HG02973 (cell line): ENCODE measurements around the gene TMEM240.
"Not testable (repeated sequence)": the region's sequence is repeated elsewhere in the genome, so short reads cannot be mapped to it uniquely, and the experiment has no call there.

ENCODE experiments used
- ATAC-seq: cut with Tn5 transposase; IDR thresholded peaks from one replicate; pipeline ENCODE4 v1.9.1; 2021; ENCODE audit warnings: moderate library complexity; ENCODE audit not compliant: unreplicated experiment

Gene TMEM240

DNA sequence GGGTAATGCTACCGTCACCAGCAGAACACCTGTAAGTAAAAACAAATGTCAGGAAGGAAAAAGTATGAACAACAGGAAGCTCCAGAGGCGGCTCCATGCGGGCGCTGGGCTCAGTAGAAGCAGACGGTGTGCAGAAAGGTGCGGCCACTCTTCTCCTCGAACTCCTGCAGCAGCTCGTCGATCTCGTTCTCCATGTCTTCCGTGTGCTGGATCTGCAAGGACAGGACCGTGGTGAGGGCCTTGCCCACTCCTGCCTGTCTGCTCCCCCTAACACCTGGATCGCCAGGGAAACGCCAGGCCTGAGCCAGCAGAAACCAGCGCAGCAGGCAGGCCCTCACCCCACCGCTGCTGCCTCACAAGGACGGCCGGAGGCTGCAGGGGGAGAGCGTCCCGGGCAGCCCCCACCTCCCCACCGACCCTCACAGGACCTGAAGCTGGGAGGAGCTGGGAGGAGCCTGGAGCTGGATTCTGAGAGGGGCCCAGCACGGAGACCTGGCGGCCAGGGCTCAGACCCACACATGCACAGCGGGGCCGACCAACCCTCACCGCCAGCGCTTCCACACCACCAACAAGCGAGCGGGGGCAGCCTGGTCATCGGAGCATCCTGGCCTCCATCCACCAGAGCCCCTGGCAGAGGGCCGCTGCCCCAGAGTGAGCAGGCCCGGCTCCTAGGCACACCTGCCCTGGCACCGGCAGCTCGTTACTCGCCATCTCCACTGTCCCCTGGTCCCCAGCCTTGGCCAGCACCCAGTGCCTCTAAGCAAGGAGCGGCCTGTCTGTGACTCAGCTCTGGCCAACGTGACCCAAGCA is 1.7 kb upstream of the TMEM240 start:
- no peak for ATAC-seq

DNA sequence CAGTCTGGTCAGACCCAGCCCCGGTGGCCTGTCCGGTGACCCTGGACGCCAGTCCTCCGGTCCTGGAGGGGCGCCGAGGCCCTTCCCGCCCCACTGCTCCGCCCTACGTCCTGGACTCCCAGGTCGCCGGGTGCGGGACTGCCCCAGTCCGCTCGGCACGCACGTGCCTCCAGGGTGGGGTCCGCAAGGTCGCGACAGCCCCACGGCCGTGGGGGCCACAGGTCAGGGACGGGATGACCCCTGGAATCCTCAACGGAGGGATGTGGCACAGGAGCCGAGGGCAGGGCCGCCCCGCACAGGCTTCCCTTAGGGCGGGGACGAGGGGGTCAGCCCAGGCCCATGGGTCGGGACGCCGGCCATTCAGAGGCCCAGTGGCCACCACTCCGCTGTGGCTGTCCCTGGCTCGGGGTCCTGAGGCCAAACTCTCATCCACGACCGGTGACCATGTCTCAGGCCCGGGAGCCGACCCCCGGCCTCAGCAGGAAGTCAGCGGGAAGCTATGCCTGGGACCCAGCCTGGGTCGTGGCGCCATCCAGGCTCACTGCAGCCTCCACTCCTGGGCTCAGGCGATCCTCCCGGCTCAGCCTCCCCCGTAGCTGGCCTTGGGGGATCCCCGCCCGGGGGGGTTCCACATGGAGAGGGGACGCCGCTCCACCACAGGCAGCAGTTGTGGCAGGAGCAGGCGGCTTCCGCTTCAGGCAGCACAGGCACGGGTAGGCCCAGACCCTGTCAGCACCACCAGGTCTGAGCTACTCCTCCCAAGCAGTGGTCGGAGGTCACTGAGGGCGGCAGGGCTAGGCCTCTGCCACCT is 599 bp upstream of the TMEM240 start:
- ATAC-seq: no peak

DNA sequence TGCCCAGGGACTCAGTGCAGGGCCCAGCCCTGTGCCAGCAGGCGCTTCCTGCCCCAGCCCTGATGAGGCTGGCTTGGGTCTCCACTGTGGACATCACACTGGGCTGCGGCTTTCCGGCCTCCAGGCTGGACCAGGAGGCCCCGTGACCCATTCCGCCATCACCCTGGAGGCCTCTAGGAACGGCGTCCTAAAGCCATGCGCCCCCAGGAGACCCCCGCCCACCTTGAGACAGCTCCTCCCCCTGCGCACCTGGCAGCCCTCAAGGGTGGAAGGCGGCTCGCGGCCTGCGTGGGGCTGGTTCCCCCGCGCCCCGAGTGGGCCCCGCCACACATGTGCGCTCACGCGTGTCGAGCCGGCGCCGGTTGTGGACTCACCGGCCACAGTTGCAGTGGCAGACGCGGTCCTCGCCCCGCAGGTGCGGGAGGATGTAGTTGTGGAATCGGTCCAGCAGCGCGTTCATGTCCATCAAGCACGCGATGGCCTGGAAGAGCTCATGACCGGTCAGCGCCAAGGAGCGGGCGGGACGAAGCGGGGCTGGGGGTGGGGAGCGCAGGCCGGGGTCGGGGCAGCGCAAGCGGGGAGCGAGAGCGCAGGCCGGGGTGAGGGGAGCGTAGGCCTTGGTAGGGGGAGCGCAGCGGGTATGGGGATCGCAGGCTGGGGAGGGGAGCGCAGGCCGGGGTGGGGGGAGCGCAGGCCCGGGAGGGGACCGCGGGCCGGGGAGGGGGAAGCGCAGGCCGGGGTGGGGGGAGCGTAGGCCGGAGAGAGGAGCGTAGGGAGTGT is 924 bp downstream of the TMEM240 start:
- no peak for ATAC-seq

DNA sequence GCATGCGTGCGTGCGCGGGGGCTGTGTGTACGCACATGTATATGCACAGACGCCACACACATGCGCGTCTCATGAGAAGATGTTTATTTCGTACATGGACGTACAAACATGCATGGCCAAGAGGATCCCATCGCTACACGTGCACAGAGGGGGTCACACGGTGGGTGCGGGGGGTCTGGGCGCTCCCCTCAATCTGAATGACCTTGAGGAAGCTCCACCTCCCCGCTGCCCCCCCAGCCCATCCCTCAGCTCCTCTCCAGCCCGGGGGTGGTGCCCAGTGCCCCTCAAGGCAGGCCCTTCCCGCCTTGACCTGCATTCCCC is 1.5 kb downstream of the TMEM240 start:
- ATAC-seq: no peak

DNA sequence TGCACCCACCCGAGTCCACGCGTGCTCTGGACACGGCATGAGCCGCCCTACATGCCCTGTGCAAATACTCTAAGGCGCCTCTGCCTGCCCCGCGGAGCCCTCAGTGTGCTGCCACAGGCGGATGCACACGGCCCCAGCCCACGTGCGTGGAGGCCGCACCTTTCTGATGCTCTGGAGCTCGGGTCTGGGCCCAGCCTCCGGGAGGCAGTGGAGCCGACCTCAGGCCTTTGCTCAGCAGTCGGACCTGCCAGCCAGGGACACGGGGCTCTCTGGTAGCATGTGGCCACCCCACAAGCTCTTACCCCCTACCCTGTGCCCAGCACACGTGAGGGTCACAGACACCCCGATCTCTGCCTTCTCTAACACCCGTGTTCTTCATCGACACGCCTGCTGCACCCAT is 2.1 kb downstream of the TMEM240 start:
- ATAC-seq: no peak

DNA sequence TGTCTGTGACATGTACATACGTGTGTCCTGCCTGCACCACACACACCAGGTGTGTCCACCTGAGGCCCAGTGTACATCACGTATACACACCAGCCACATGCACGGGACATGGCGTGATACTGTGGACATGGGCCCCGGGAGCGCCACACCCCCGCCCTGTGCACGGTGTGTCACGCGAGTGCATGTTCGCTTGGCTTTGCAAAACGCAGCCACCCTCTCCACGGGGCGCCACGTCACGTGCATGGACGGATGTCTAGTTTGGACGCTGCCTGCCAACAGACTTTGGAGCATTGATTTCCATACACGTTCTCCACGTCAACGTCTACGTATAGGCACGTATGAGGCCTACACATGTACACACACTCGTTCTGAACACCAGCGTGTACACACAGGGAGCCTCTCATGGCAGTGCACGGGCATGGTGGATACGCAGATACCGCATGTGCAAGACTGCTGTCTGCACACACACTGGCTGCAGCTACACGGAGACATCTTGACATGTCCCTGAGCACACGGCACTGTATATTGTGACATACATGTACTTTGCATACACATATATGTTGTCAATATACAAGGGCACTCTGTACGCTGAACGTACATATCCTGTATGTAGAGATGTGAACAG is 2.7 kb downstream of the TMEM240 start:
- ATAC-seq: no peak

DNA sequence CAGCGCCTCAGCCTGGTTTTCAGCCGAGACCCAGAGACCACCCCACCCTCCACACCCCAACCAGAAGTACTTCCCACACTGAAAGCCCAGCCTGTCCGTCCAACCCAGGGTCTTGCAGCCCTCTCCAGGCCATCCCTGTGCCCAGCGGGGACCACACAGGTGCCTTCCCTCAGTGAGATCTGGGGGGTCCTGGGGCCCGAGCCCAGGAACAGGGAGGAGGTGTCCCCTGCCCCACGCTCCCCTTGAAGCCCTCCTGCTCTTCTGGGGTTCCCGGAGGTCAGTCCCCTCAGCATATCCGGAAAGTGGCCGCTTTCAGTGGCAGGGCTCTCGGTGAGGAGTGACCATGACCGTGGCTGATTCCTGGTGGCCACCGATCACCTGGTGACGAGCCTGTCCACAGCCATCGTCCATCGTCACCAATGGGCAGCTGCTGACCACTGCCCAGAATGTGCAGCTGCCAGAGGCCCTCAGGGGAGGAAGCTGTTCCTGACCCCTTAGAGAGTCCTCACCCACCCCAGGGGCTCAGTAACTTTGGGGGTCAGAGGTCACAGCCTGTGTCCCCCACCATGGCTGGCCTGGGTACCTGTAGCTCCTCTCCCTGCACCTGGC is 3.4 kb downstream of the TMEM240 start:
- no peak for ATAC-seq

DNA sequence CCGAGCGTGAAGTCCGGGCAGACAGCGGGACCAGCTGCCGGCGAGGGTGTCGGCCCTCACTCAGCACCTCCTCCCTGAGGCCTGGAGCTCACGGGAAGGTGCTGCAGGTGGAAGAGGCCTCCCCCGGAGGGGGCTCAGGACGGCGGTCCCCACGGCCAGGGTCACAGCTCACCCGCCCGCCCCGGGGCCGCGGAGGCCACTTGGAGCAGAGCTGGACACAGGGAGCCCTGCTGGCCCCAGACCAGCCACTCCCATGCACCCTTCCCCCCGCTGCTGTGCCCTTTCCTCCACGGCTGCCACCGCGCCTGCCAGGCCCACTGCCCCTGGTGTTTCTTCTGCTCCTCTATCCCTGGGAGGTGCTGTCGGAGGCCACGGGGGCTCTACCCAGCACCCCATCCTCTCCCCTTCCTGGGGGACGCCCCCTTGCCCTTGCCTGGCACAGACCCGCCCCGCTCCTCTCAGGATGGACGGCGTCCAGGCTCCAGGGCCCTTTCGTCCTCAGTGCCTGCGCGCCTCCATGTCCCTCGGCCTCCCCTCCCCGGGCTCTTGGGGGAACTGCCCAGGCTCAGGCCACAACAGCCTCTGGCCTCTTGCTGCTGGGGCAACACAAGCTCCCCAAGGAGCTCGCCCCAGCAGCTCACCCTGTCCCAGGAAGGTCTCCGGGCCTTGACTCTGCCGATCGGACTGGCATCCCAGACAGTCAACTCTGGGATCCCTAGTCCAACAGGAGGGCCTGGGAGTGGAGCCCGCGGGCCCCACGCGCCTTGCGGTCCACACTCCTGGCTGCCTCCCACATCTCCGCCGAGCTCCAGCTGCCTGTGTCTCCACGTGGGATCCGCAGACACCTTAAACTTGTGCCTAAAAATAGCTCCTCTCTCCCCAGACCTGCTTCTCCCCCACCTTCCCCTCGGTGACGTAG is 4.1 kb downstream of the TMEM240 start:
- no peak for ATAC-seq

DNA sequence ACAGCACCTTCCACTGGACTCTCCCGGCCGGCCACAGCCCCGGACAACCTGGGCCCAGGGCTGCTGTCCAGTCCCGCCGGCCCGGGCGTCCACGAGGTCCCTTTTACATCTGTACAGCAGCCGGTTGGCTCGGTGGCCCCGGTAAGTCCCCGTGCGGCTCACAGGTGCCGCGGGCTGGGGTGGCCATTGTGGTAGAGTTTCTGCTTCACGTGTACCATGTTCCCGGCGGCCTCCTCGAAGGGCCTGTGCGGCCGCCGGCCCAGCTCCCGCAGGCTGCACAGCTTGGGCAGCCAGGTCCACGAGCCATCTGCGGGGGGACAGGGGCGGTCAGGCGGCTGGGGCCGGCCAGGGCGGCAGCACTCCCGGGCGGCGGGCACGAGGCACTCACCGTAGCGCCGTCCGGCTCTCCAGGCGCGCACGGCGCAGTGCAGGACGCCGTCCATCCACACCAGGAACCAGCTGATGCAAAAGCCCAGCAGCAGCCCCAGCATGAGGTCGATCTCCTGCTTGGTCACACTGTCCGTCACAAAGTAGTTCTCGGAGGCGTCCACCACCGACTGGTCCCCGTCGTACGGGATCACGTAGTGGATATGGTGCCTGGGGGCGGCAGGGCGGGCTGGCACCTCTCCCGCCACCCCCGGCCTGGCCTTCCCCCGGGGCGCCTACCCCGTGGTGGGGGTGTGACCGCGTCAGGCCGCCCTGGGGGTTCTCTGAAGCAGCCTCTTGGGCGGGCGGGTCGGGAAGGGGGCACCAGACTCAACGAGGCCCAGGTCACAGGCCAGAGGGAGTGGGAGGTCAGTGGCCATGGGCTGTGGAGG is 5.0 kb downstream of the TMEM240 start:
- no peak for ATAC-seq

DNA sequence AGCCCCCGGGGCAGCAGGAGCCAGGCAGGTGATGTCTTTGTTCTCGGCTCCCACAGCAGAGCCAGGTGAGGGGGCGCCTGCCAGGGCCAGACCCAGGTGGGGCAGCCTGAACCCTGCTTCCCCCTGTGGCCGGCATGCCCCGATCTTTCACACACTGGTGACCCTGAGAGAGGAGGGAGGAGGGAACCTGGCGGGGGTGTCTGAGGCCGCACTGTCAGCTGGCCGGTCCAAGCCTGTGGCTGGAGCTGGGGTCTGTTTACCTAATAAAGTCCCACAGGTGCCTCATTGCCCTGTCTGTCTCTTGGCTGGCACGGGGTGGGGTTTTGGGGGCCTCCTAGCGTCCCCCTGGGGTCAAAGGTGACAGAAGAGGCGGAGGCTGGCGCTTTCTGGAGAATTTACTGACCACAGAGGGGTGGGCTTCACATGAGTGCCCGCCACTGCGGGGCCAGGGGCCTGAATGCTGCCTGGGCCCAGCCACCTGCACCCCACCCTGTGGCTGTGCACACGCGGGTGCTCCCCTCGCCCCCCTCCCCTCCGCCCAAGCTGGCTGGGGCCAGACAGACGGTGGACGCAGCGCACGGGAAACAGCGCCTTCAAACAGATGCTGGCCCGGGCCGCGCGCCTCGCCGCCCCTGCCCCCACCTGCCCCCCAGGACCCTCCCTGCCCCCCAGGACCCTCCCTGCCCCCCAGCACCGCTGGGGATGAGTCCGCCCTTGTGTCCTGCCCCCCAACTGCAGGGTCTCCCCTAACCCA is 5.8 kb downstream of the TMEM240 start:
- ATAC-seq: no peak

DNA sequence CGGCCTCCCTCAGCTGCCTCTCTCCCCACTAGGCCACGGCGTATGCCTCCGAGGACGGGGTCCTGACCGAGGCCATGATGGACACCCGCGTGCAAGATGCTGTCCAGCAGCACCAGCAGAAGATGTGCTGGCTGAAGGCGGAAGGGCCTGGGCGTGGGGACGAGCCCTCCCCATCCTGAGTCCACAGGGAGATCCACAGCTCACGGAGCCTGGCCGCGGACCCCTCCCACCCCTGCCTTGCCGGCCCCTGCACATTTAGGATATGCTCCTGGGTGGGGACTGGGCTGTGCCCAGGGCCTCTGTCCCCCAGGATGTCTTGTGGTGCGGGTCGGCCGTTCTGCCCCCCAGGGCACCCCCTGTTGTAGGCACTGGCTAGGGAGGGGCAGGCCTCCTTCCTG is 6.5 kb downstream of the TMEM240 start:
- not testable (repeated sequence) for ATAC-seq

DNA sequence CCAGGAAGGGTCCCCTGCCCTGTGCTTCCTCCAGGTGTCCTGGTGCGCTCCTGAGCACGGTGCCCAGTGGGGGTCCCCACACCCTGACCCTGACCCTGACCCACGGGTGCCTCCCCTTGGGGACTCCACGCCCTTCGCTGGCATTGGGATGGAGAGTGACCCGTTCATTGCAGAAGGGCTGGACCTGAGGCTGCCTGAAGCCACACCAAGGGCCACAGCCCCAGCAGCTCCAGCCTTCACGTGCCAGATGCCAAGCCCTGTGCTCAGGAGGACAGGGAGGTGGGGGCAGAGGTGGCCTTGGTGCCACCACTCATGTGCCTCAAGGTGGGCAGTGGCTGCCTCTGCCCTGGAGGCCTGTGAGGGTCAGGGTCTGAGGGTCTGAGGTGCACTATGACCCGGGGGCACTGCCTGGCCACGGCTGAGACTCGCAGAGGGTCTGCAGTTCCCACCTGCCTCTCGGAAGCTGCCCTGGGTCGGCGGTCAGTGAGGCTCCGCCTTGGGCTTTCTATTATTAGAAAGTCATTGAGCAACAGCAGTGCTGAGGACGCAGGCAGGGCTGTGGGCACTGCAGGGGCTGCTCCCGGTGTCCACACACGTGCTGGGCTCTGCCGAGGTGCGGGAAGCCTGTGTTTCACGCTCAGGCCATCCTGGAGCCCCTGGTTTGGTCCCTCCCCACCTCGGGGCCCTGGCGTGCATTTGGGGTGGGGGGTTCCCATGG is 7.1 kb downstream of the TMEM240 start:
- not testable (repeated sequence) for ATAC-seq

DNA sequence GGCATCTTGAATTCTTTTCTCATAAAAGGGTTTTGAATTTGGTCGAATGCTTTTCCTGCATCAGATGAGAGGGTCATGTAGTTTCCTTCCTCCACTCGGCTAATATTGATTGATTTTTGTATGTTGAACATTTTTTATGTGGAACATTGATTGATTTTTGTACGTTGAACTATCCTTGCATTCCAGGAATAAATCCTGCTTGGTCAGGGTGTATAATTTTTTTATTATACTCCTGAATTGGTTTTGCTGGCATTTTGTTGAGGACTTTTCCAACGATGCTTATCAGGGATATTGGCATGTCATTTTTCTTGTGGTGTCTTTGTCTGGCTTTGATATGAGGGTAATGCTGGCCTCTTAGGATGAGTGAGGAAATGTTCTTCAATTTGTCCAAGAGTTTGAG is 8.5 kb downstream of the TMEM240 start:
- ATAC-seq: no peak

DNA sequence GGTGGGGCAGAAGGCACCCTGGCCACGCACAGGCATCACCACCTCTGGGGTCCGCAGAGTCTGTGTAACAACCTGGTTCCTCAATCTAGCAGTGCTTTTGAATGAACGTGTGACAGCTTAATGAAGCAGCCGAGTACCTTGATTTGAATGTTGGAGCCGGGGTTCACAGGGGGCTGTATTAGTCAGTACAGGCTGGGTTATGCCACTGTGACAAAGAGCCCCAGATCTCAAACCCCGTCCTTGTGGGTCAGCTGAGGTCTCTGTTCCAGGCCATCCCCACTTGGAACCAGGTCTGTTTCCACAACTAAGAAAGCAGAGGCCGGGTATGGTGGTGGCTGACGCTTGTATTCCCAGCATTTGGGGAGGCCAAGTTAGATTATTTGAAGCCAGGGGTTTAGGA is 10.5 kb downstream of the TMEM240 start:
- ATAC-seq: no peak

DNA sequence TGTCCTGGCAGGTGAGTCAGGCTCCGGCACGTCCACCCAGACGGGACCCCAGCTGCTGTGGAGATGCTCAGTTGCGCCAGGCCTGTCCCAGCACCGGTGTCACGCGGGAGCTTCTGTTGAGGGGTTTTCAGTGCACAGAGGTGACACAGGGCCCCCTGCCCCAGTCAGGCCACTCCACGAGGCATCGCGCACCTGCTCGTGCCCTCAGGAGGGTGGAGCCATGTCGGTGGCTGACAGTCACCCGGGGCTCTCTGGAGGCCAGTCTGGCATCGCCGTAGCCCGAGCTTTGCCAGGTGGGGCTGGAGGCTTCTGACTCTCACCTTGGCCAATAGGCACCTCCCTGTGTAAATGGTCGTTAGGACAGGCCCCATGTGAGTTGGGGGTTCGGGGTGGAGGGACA is 11.1 kb downstream of the TMEM240 start:
- no peak for ATAC-seq

DNA sequence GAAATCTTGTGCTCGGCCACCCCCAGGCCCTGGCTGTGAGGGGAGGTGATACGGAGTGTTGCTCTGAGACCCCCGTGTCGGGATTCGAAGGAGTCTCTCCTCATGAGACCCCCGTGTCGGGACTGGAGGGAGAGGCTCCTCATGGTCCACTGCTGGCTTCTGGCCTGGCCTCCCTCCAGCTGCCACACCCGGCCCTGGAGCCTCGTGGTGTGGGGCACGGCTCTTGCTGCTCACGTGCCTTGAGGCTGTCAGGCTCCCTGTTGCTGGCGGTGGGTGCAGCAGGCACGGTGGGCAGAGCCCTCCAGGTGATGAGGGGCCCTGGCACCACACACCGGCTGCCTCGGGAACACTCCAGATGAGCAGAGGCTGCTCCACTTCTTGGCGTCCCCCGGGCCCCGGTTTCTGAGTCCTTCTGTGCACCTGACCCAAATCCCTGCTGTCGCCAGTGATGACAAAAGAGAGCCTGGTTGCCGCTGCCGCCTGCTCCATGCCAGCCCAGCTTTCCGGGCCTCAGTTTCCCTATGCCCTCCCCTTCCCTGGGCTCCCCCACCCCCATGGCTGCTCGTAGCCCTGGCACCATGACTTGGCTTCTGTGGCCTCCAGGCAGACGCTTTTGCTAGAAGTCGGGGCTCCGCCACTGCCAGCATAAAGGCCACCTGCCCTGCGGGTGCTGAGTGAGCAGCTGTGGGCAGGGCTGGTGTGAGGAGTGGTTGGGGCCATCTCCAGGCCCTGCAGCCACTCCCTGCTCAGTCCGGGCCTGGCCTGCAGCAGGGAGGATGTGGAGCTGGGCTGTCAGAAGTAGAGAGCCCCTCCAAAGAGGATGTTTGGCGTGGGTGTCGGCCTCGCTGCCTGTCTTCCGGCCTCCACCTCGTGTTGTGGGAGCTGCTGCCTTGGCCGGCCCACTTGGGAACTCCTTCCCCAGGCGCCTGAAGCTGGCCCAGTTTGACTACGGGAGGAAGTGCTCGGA is 11.8 kb downstream of the TMEM240 start:
- ATAC-seq: no peak
